Measurements from ENCODE around the gene GPR89B. TPM values are rescaled to one million over a fixed set of nuclear protein-coding genes. Genes with fewer than 3 reads are reported as not detected.

Gene GPR89B
- total RNA-seq, 1 donor from 2014 or later: 12.6 TPM

Other genes with a start within 250 kb of the GPR89B start
- gene GJA5, start 167.8 kb upstream of the GPR89B start, total RNA-seq: not detected in 2 replicates
- gene GJA8, start 25.6 kb upstream of the GPR89B start, total RNA-seq: not detected in 2 replicates
- gene NBPF11, start 223.9 kb downstream of the GPR89B start, total RNA-seq: 13.6 and 13.7 TPM in 2 replicates